NCI-H146 (cell line): ENCODE results near the gene TKTL1.

Experiments used
- DNase-seq: peaks from one replicate; lab custom pipeline; 2025; lab: John Stamatoyannopoulos, UW

TKTL1 gene

DNA sequence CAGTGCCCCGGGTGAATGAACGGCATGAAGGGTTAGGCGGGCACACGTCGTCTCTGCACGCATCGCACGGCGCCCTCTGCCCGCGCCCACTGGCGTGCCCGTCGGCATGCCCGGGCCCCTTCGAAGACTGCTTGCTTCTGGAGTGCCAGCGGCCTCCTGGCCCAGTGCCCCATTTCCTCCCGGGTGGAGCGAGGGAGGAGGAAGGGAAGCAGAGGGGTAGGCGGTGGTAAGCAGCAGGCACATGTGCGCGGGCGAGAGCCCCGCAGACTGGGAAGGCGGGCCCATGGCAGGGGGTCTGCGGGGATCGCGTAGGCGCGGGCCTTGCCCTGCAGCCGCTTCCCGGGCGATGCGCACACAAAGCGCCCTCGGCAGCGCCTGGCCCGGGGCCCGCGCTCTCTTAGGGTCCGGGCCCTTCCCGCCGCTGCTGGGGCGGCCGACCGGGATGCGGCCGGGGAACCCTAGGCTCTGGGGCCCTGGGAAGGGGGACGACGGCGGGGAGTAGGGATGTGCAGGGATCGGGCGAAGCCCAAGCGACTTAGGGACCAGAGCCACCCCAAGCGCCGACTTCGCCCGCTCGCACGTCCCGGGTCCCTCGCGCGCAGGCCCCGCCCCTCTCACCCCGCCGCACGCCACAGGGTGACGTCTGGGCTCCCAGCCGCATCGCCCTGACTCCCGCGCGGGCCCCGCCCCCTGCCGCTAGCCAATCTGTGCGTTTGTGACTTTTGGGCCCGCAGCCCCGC, 82.6 kb downstream of the TKTL1 start:
- peak; percentile 56 for DNase-seq

DNA sequence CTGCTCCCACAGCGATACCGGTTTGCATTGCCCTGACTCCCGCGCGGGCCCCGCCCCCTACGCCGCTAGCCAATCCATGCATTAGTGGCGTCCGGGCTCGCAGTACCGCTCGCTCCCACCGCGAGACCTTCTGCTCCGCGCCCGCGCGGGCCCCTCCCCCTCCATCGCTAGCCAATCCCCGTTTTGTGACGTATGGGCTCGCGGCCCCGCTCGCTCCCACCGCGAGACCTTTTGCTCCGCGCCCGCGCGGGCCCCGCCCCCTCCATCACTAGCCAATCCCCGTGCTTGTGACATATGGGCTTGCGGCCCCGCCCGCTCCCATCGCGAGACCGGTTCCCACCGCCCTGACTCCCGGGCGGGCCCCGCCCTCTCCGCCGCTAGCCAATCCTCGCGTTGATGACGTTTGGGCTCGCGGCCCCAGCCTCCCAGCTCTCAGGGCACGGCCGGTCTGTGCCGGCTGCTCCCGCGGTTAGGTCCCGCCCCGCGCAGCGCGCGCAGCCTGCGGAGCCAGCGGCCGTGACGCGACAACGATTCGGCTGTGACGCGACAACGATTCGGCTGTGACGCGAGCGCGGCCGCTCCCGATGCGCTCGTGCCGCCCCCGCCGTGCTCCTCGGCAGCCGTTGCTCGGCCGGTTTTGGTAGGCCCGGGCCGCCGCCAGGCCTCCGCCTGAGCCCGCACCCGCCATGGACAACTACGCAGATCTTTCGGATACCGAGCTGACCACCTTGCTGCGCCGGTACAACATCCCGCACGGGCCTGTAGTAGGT, 83.4 kb downstream of the TKTL1 start, which contains the start of gene EMD:
EMD (plus strand) TSS at position 497 of the 770 bp plus-strand sequence; CDS start at position 687, 190 bp downstream.
- peak; percentile 100 for DNase-seq

DNA sequence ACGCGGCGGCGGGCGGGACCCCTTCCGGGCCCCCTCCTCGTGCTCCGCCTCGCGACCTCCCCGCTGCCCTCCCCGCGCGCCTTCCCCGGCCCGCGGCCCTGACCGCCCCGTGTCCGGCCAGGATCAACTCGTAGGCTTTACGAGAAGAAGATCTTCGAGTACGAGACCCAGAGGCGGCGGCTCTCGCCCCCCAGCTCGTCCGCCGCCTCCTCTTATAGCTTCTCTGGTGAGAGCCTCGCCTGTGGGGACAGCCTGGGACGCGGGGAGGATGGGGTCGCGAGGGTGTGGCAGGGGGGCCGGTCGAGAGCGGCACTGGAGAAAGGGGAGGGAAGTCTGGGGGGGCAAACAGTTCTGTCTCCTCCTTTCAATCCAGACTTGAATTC, 84.0 kb downstream of the TKTL1 start:
- DNase-seq, result no peak
